Measurements from ENCODE around the gene PACRG.

DNA sequence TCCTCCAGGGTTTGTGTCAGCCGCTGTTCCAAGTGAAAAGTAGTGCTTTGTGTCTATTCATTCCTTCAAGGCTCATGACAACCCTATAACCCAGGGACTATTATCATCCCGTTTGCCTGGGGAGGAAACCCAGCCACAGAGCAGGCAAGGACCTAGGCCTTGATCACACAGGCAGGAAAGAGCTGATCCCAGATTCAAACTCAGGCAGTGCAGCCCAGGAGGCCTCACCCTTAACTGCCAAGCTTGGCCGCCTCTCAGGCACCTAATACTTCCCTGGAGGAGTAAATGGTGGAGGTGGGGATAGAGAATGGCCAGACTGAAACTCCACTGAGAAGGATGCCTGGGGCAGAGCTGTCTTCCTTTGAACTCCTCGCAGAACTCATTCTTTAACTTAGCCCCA is 471.6 kb downstream of the PACRG start:
- no peak for TF ChIP-seq POLR2AphosphoS5 (IDR thresholded peaks at IDR 0.05)
- no peak for TF ChIP-seq POLR2A (IDR thresholded peaks at IDR 0.05)
- TF ChIP-seq, protein P1, sequence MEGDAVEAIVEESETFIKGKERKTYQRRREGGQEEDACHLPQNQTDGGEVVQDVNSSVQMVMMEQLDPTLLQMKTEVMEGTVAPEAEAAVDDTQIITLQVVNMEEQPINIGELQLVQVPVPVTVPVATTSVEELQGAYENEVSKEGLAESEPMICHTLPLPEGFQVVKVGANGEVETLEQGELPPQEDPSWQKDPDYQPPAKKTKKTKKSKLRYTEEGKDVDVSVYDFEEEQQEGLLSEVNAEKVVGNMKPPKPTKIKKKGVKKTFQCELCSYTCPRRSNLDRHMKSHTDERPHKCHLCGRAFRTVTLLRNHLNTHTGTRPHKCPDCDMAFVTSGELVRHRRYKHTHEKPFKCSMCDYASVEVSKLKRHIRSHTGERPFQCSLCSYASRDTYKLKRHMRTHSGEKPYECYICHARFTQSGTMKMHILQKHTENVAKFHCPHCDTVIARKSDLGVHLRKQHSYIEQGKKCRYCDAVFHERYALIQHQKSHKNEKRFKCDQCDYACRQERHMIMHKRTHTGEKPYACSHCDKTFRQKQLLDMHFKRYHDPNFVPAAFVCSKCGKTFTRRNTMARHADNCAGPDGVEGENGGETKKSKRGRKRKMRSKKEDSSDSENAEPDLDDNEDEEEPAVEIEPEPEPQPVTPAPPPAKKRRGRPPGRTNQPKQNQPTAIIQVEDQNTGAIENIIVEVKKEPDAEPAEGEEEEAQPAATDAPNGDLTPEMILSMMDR (IDR thresholded peaks at IDR 0.05), result no peak
